Pancreas (tissue), 10 donors: ENCODE measurements around the gene DOK7. TPM values are rescaled to one million over a fixed set of nuclear protein-coding genes. Genes with fewer than 3 reads are reported as not detected.

Experiments
- ATAC-seq, 4 donors: fragments of 200-7000 bp; cut with Tn5 transposase; one replicate each; pipeline versions ENCODE4 v1.8.0 to v1.9.1; 2020; ENCODE audit warnings: mild to moderate bottlenecking in 4 of 4, moderate library complexity in 4 of 4
- DNase-seq, 6 donors: peaks; one replicate each; pipeline ENCODE4 v3.0.0-alpha.2; 2020
- FAIRE-seq: peaks from 2 replicates; lab custom pipeline; 2012; peaks lifted over from hg19 to GRCh38; lab: Jason Lieb, UNC
- H3K27ac ChIP-seq, 4 donors: fragments of 200-600 bp; sonication (generic); 1 replicate in 3 of 4; 2 replicates in 1 of 4; pipeline versions ENCODE4 v1.5.0 to v1.8.0; 2020
- H3K27me3 ChIP-seq, 4 donors: fragments of 200-600 bp; one replicate each; pipeline ENCODE4 v1.8.0; 2021
- H3K36me3 ChIP-seq, 3 donors: fragments of 200-600 bp; sonication (generic) in 1 of 3; one replicate each; pipeline versions ENCODE4 v1.5.0 to v1.8.0; 2020 to 2021
- H3K4me1 ChIP-seq, 3 donors: fragments of 200-600 bp; one replicate each; pipeline ENCODE4 v1.8.0; 2021
- H3K4me3 ChIP-seq, 4 donors: fragments of 200-600 bp; sonication (generic) in 2 of 4; one replicate each; pipeline versions ENCODE4 v1.5.0 to v1.8.0; 2020 to 2021
- H3K9me3 ChIP-seq, 4 donors: fragments of 200-600 bp; one replicate each; pipeline ENCODE4 v1.8.0; 2021
- CTCF ChIP-seq, 4 donors: fragments of 200-600 bp; sonication (generic) in 3 of 4; IDR thresholded peaks; one replicate each; pipeline versions ENCODE4 v1.5.0 to v1.8.0; 2021; ENCODE audit warnings: antibody characterized with exemption in 4 of 4
- WGBS, 2 donors: extraction: QIAGEN DNeasy Blood & Tissue Kit; methylation state at CpG; one replicate each; pipeline ENCODE4 v1.1.7; 2013; 5-methylcytosine and 5-hydroxymethylcytosine counted together
- intact Hi-C, 3 donors: fragments of 100-400 bp; cut with DNase I; formaldehyde crosslinking; loops; one replicate each; pipeline versions ENCODE4 v1.11.1 to v1.14.2; 2022
- polyA plus RNA-seq, 2 donors: library from polyadenylated mRNA; stranded (reverse); fragments of 200-250 nt; gene quantifications; one replicate each; pipeline ENCODE4 v1.2.3, GENCODE V29; 2013
- total RNA-seq, 6 donors: library from RNA; stranded (reverse); fragmentation: NEBNext Ultra II Directional in 4 of 6; extraction: Animal tissue kit (Norgen Biotek cat#: 25700) in 4 of 6; gene quantifications; one replicate each; pipeline versions ENCODE4 v1.2.1 to v1.2.4, GENCODE V29; 2021 to 2023
- donor health status: healthy with polysubstance abuse.
- donor health status: DM: no; HTN: no; CAD: no; lungs with moderate emphysema.
- donor health status: DM: no; HTN: no; CAD: no.
- donor health status: control.
- donor health status: control.
- donor health status: Bipolar disorder and iron deficiency.
- donor health status: DM: yes; HTN: yes; CAD: no.
- donor health status: DM: no; HTN: no; CAD: no.
- donor health status: DM: no; HTN: no; CAD: no.
- donor health status: DM: yes; HTN: yes; CAD: no.

The DOK7 gene
- total and polyA plus RNA-seq, 8 donors = 2.5 to 8.0 (median 4.2) TPM

GRCh38 chr4:3516836-3517730, 54.0 kb downstream of the DOK7 start:
- no peaks in the 10 kb centered on the region for H3K9me3 ChIP-seq
- intact Hi-C loops = no loop called here
- ATAC-seq (no peak), DNase-seq (peak in 3 of 6 donors; percentile 27 to 62 (median 43)), FAIRE-seq (no peak)
- TF ChIP-seq CTCF (IDR thresholded peaks at IDR 0.05) = no peak
- H3K36me3 ChIP-seq = peaks cover 15 to 88% (median 63%) of the 10 kb centered on the region in 3 donors
- no peak overlapping the region for H3K4me3 ChIP-seq
- H3K27ac ChIP-seq = no peak overlapping the region
- WGBS, 2 donors = 93 to 95% methylated on average over 29 of the region's 29 CpGs
- no peaks in the 10 kb centered on the region for H3K27me3 ChIP-seq
- H3K4me1 ChIP-seq = no peaks in the 10 kb centered on the region

- DNase-seq = peak in 4 of 6 donors; percentile 12 to 71 (median 38)
- no peak overlapping the region for H3K27ac ChIP-seq
- H3K9me3 ChIP-seq = no peaks in the 10 kb centered on the region
- no peak for FAIRE-seq
- no peak overlapping the region for H3K4me3 ChIP-seq
- H3K36me3 ChIP-seq = peaks cover 15 to 83% (median 57%) of the 10 kb centered on the region in 3 donors
- TF ChIP-seq CTCF (IDR thresholded peaks at IDR 0.05) = no peak
- ATAC-seq = no peak
- WGBS, 2 donors = 93 to 97% methylated on average over 46 to 49 of the region's 49 CpGs
- intact Hi-C loops = no loop called here
- no peaks in the 10 kb centered on the region for H3K27me3 ChIP-seq
- no peaks in the 10 kb centered on the region for H3K4me1 ChIP-seq
Measured at GRCh38 chr4:3517731-3518510, 54.8 kb downstream of the DOK7 start.

- no peak overlapping the region for H3K27ac ChIP-seq
- H3K9me3 ChIP-seq = no peaks in the 10 kb centered on the region
- WGBS, 2 donors = 89% methylated on average over 11 of the region's 11 CpGs
- H3K4me1 ChIP-seq = no peaks in the 10 kb centered on the region
- peaks cover 15 to 86% (median 57%) of the 10 kb centered on the region in 3 donors for H3K36me3 ChIP-seq
- FAIRE-seq (no peak), ATAC-seq (no peak), DNase-seq (peak in 2 of 6 donors; percentile 41 to 48)
- no peak overlapping the region for H3K4me3 ChIP-seq
- intact Hi-C loops = no loop called here
- H3K27me3 ChIP-seq = no peaks in the 10 kb centered on the region
- TF ChIP-seq CTCF (IDR thresholded peaks at IDR 0.05) = no peak
Measured at GRCh38 chr4:3518511-3518880, 55.4 kb downstream of the DOK7 start.

GRCh38 chr4:3518941-3519340, 55.8 kb downstream of the DOK7 start:
- 93 to 96% methylated on average over 18 of the region's 18 CpGs for WGBS, 2 donors
- Histone ChIP-seq H3K9me3 (no peaks in the 10 kb centered on the region), H3K27ac (no peak overlapping the region), H3K4me3 (no peak overlapping the region), H3K4me1 (no peaks in the 10 kb centered on the region), H3K27me3 (no peaks in the 10 kb centered on the region), H3K36me3 (peaks cover 15 to 88% (median 57%) of the 10 kb centered on the region in 3 donors)
- no peak for ATAC-seq
- peak in 2 of 6 donors; percentile 40 to 60 for DNase-seq
- TF ChIP-seq CTCF (IDR thresholded peaks at IDR 0.05) = no peak
- intact Hi-C loops = no loop called here
- no peak for FAIRE-seq
